ENCODE measurements around the gene WDFY4.
"Not testable (repeated sequence)": the region's sequence is repeated elsewhere in the genome, so short reads cannot be mapped to it uniquely, and the experiment has no call there.

Gene WDFY4

GRCh38 chr10:48684792-48685623 lies at the start of gene WDFY4:
WDFY4 (plus strand) TSS chr10:48684873; CDS start chr10:48709733, 24,860 bp downstream.
- DNase-seq = no peak

- DNase-seq = no peak
These were observed 49.6 kb upstream of the WDFY4 start for GRCh38 chr10:48634984-48635557.

- no peak for DNase-seq
These were observed 48.4 kb upstream of the WDFY4 start for GRCh38 chr10:48636231-48636630.

- no peak for DNase-seq
These were observed 47.8 kb upstream of the WDFY4 start for GRCh38 chr10:48636901-48637300.

GRCh38 chr10:48638158-48638557 lies 46.5 kb upstream of the WDFY4 start:
- DNase-seq = no peak

- no peak for DNase-seq
These were observed 45.7 kb upstream of the WDFY4 start for GRCh38 chr10:48638739-48639527.

GRCh38 chr10:48639632-48640031 lies 45.0 kb upstream of the WDFY4 start:
- no peak for DNase-seq

- no peak for DNase-seq
These were observed 44.3 kb upstream of the WDFY4 start for GRCh38 chr10:48640326-48640725.

- not testable (repeated sequence) for DNase-seq
These were observed 43.5 kb upstream of the WDFY4 start for GRCh38 chr10:48641099-48641690.

- DNase-seq = no peak
These were observed 39.1 kb upstream of the WDFY4 start for GRCh38 chr10:48645600-48645999.

GRCh38 chr10:48647073-48647472 lies 37.6 kb upstream of the WDFY4 start:
- DNase-seq = not testable (repeated sequence)

- DNase-seq = no peak
These were observed 36.3 kb upstream of the WDFY4 start for GRCh38 chr10:48648172-48648942.

- DNase-seq = no peak
These were observed 35.2 kb upstream of the WDFY4 start for GRCh38 chr10:48649349-48649944.

GRCh38 chr10:48651293-48651692 lies 33.4 kb upstream of the WDFY4 start:
- no peak for DNase-seq

- DNase-seq = no peak
These were observed 32.8 kb upstream of the WDFY4 start for GRCh38 chr10:48651839-48652238.

- DNase-seq = no peak
These were observed 32.3 kb upstream of the WDFY4 start for GRCh38 chr10:48652344-48652743.

GRCh38 chr10:48653347-48653746 lies 31.3 kb upstream of the WDFY4 start:
- DNase-seq = no peak

GRCh38 chr10:48653944-48654698 lies 30.6 kb upstream of the WDFY4 start:
- DNase-seq = no peak

- DNase-seq = no peak
These were observed 29.0 kb upstream of the WDFY4 start for GRCh38 chr10:48655411-48656240.

- peak; percentile 65 to 71 for DNase-seq
These were observed 28.3 kb upstream of the WDFY4 start for GRCh38 chr10:48656241-48656913.
